ENCODE data around the gene GPC6. TPM values are rescaled to one million over a fixed set of nuclear protein-coding genes. Genes with fewer than 3 reads are reported as not detected.

Gene GPC6
- total and polyA plus RNA-seq, 4 donors, result 5.9 to 29.1 (median 18.2) TPM

DNA sequence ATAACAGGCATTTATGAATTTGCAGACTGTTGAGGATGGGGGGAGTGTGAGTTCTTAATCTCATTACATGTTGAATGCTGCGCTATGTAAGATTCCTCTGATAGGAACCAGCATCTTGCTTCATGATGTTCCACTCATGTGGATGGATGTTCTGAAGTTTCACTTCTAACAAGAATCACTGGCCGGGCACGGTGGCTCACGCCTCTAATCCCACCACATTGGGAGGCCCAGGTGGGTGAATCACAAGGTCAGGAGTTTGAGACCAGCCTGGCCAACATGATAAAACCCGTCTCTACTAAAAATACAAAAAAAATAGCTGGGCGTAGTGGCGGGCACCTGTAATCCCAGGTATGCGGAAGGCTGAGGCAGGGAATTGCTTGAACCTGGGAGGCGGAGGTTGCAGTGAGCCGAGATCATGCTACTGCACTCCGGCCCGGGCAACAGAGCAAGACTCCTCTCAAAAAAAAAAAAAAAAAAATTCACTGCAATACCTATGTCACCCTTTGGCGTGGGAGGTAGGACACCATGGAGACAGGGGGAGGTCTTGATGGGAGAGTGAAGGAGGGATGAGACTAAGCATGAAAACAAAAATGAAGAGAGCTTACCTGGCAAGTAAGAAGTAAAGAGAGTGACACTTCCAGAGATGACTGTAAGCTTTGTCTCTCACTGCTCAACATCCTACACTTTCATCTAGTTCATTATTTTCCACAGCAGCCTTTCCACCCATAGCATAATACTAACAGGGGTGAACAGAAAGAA lies 1119.8 kb downstream of the GPC6 start:
- no peak for DNase-seq (ENCODE audit: low spot score)
- WGBS, result 96% methylated on average over 13 of the region's 13 CpGs

DNA sequence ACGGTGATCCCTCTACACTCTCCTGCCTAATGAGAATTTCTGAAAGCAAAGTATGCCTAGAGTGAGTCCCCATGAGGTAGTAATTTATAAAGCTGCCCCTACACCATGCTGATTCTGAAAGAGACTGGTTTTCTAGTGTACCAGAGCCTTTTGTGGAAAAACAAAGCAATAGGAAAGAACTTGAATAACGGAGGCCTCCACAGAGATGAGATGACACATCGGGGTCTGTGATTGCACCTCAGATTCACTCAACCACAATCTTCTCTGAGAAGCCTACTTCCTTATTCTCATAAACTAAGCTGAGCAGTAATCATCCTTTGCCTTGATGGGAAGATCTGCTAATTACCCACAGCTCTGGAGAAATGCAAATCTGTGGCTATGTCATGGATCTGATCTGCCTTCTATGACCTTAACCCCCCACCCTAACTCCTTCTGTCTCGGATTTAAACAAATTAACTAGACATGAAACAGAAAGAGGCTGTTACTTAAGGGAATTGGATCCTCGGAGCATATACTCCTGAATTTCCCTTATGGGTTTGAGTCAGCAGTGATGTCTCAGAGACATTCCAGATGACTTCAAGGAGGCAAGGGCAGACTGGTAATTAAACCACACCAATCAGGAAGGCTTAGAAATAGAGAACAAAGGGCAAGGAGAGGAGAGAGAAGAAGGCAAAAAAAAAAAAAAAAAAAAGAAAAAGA lies 1124.8 kb downstream of the GPC6 start:
- no peaks in the 10 kb centered on the region for H3K27me3 ChIP-seq (ENCODE audit: control insufficient read depth in 4 of 4, insufficient read depth in 4 of 4, low read length in 3 of 4)
- WGBS, result 79% methylated on average over 5 of the region's 5 CpGs
- DNase-seq (ENCODE audit: low spot score), result no peak
- no peak overlapping the region for H3K4me3 ChIP-seq (ENCODE audit: low read depth in 1 of 3, low read length in 3 of 3)
- H3K4me1 ChIP-seq (ENCODE audit: control insufficient read depth in 4 of 4, insufficient read depth in 4 of 4, low read length in 3 of 4), result no peaks in the 10 kb centered on the region
- no peak overlapping the region for H3K9ac ChIP-seq (ENCODE audit: low read depth in 1 of 2, low read length in 2 of 2)
- no peaks in the 10 kb centered on the region for H3K36me3 ChIP-seq (ENCODE audit: control insufficient read depth in 4 of 4, insufficient read depth in 3 of 4, low read depth in 1 of 4, low read length in 3 of 4)
- H3K27ac ChIP-seq (ENCODE audit: low read depth in 1 of 2, low read length in 2 of 2), result no peak overlapping the region
- TF ChIP-seq GABPA (IDR thresholded peaks at IDR 0.05 in 1 of 2, conservative IDR thresholded peaks at IDR 0.05 in 1 of 2) (no peak), SP1 (IDR thresholded peaks at IDR 0.05) (no peak)
- H3K9me3 ChIP-seq (ENCODE audit: control insufficient read depth in 4 of 4, low read length in 3 of 4), result no peaks in the 10 kb centered on the region

More for the DNA sequence above, 1119.8 kb downstream of the GPC6 start:
- Histone ChIP-seq H3K27me3 (ENCODE audit: control insufficient read depth in 4 of 4, insufficient read depth in 4 of 4, low read length in 3 of 4) (no peaks in the 10 kb centered on the region), H3K27ac (ENCODE audit: low read depth in 1 of 2, low read length in 2 of 2) (no peak overlapping the region), H3K9ac (ENCODE audit: low read depth in 1 of 2, low read length in 2 of 2) (no peak overlapping the region), H3K9me3 (ENCODE audit: control insufficient read depth in 4 of 4, low read length in 3 of 4) (no peaks in the 10 kb centered on the region), H3K4me1 (ENCODE audit: control insufficient read depth in 4 of 4, insufficient read depth in 4 of 4, low read length in 3 of 4) (peaks cover 0 to 24% (median 17%) of the 10 kb centered on the region in 4 donors), H3K4me3 (ENCODE audit: low read depth in 1 of 3, low read length in 3 of 3) (no peak overlapping the region), H3K36me3 (ENCODE audit: control insufficient read depth in 4 of 4, insufficient read depth in 3 of 4, low read depth in 1 of 4, low read length in 3 of 4) (no peaks in the 10 kb centered on the region)
- TF ChIP-seq JUND (IDR thresholded peaks at IDR 0.05) (no peak), FOXA1 (IDR thresholded peaks at IDR 0.05) (no peak), YY1 (IDR thresholded peaks at IDR 0.05) (no peak), FOXA2 (IDR thresholded peaks at IDR 0.05) (no peak)
- TF ChIP-seq, protein P1, sequence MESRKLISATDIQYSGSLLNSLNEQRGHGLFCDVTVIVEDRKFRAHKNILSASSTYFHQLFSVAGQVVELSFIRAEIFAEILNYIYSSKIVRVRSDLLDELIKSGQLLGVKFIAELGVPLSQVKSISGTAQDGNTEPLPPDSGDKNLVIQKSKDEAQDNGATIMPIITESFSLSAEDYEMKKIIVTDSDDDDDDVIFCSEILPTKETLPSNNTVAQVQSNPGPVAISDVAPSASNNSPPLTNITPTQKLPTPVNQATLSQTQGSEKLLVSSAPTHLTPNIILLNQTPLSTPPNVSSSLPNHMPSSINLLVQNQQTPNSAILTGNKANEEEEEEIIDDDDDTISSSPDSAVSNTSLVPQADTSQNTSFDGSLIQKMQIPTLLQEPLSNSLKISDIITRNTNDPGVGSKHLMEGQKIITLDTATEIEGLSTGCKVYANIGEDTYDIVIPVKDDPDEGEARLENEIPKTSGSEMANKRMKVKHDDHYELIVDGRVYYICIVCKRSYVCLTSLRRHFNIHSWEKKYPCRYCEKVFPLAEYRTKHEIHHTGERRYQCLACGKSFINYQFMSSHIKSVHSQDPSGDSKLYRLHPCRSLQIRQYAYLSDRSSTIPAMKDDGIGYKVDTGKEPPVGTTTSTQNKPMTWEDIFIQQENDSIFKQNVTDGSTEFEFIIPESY (IDR thresholded peaks at IDR 0.05), result no peak

DNA sequence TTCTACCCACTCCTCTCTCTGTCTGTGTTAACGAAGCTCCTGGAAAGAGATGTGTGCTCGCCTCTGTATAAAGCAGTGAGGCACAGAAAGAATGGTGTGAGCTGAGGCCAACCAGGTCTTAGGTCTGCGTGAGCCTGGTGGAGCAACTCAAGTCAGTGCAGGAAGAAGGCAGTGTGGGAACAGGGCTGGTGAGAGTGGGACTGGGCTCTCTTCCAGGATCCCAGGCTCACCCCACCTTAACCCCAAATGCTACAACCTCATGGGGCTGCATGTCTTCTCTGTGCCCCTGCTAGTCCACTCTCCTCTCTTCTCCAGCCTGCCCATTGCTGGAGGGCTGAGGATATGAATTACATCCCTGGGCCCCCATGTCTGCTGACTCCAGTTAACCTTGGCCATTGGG lies 1125.5 kb downstream of the GPC6 start:
- no peak for DNase-seq (ENCODE audit: low spot score)
- 90% methylated on average over 3 of the region's 3 CpGs for WGBS
- Histone ChIP-seq H3K27me3 (ENCODE audit: control insufficient read depth in 4 of 4, insufficient read depth in 4 of 4, low read length in 3 of 4) (no peaks in the 10 kb centered on the region), H3K4me1 (ENCODE audit: control insufficient read depth in 4 of 4, insufficient read depth in 4 of 4, low read length in 3 of 4) (no peaks in the 10 kb centered on the region), H3K9ac (ENCODE audit: low read depth in 1 of 2, low read length in 2 of 2) (no peak overlapping the region), H3K9me3 (ENCODE audit: control insufficient read depth in 4 of 4, low read length in 3 of 4) (no peaks in the 10 kb centered on the region), H3K36me3 (ENCODE audit: control insufficient read depth in 4 of 4, insufficient read depth in 3 of 4, low read depth in 1 of 4, low read length in 3 of 4) (no peaks in the 10 kb centered on the region), H3K4me3 (ENCODE audit: low read depth in 1 of 3, low read length in 3 of 3) (no peak overlapping the region), H3K27ac (ENCODE audit: low read depth in 1 of 2, low read length in 2 of 2) (no peak overlapping the region)
- TF ChIP-seq, protein P2, sequence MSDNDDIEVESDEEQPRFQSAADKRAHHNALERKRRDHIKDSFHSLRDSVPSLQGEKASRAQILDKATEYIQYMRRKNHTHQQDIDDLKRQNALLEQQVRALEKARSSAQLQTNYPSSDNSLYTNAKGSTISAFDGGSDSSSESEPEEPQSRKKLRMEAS (IDR thresholded peaks at IDR 0.05), result no peak
- TF ChIP-seq SP1 (IDR thresholded peaks at IDR 0.05) (no peak), EGR1 (IDR thresholded peaks at IDR 0.05; ENCODE audit: low read depth in 2 of 2) (no peak), FOXA2 (IDR thresholded peaks at IDR 0.05) (no peak), RXRA (IDR thresholded peaks at IDR 0.05) (no peak), JUND (IDR thresholded peaks at IDR 0.05) (no peak), RAD21 (IDR thresholded peaks at IDR 0.05) (no peak), HNF4G (IDR thresholded peaks at IDR 0.05) (no peak)

All from liver (tissue), 9 donors.